ENCODE data around the gene TSNAXIP1.
A peak's percentile ranks its signal among the peaks of the same experiment; 100 is the strongest.

The TSNAXIP1 gene

GRCh38 chr16:67846320-67847063, 39.8 kb downstream of the TSNAXIP1 start, which contains the start of gene NUTF2:
TSS of gene NUTF2 (plus strand) at chr16:67846933. CDS start at chr16:67865131, 18,198 bp downstream.
- TF ChIP-seq NFIC (IDR thresholded peaks at IDR 0.05) (no peak), CEBPB (IDR thresholded peaks at IDR 0.05) (no peak), MAX (IDR thresholded peaks at IDR 0.05) (peak; percentile 69), EP300 (IDR thresholded peaks at IDR 0.05; ENCODE audit: borderline replicate concordance) (no peak; the same call in 1 of the 2 replicates), ZBTB7A (IDR thresholded peaks at IDR 0.05; ENCODE audit: low read depth) (peak; percentile 89), TEAD4 (IDR thresholded peaks at IDR 0.05) (0 out of 2 replicates have a peak, but pooled peaks have one; percentile 31), TCF12 (IDR thresholded peaks at IDR 0.05; ENCODE audit: low read depth) (peak; percentile 76; the same call in 1 of the 2 replicates), EGR1 (IDR thresholded peaks at IDR 0.05) (0 out of 2 replicates have a peak, but pooled peaks have one; percentile 59), FOXM1 (IDR thresholded peaks at IDR 0.05; ENCODE audit: borderline replicate concordance, low read depth) (no peak), YY1 (IDR thresholded peaks at IDR 0.05; ENCODE audit: low read depth) (peak; percentile 82), TAF1 (IDR thresholded peaks at IDR 0.05; ENCODE audit: low read depth) (peak; percentile 45), USF1 (IDR thresholded peaks at IDR 0.05) (0 out of 2 replicates have a peak, but pooled peaks have one; percentile 28)

- TF ChIP-seq REST (IDR thresholded peaks at IDR 0.05; ENCODE audit: low read depth) (no peak), MAX (IDR thresholded peaks at IDR 0.05) (0 out of 2 replicates have a peak, but pooled peaks have one; percentile 2), ZBTB7A (IDR thresholded peaks at IDR 0.05; ENCODE audit: low read depth) (peak; percentile 69; the same call in 1 of the 2 replicates), RAD21 (IDR thresholded peaks at IDR 0.05; ENCODE audit: low read depth) (no peak), TCF12 (IDR thresholded peaks at IDR 0.05; ENCODE audit: low read depth) (0 out of 2 replicates have a peak, but pooled peaks have one; percentile 8)
These were observed 40.6 kb downstream of the TSNAXIP1 start, which contains the start of gene CENPT for GRCh38 chr16:67847064-67847861. TSS of gene CENPT (minus strand) at chr16:67847693. CDS start at chr16:67833859, 13,834 bp downstream.

- TF ChIP-seq TAF1 (IDR thresholded peaks at IDR 0.05; ENCODE audit: low read depth) (no peak), FOXM1 (IDR thresholded peaks at IDR 0.05; ENCODE audit: borderline replicate concordance, low read depth) (no peak), RAD21 (IDR thresholded peaks at IDR 0.05; ENCODE audit: low read depth) (no peak)
These were observed 41.4 kb downstream of the TSNAXIP1 start for GRCh38 chr16:67848118-67848517.

GRCh38 chr16:67853670-67854069, 47.0 kb downstream of the TSNAXIP1 start:
- TF ChIP-seq CEBPB (IDR thresholded peaks at IDR 0.05) (no peak), CREB1 (IDR thresholded peaks at IDR 0.05; ENCODE audit: low read depth) (no peak), NFIC (IDR thresholded peaks at IDR 0.05) (no peak), YY1 (IDR thresholded peaks at IDR 0.05; ENCODE audit: low read depth) (no peak), ZBTB7A (IDR thresholded peaks at IDR 0.05; ENCODE audit: low read depth) (no peak), USF1 (IDR thresholded peaks at IDR 0.05) (no peak), EP300 (IDR thresholded peaks at IDR 0.05; ENCODE audit: borderline replicate concordance) (no peak), RAD21 (IDR thresholded peaks at IDR 0.05; ENCODE audit: low read depth) (no peak), MAX (IDR thresholded peaks at IDR 0.05) (no peak), EGR1 (IDR thresholded peaks at IDR 0.05) (no peak), TCF12 (IDR thresholded peaks at IDR 0.05; ENCODE audit: low read depth) (no peak), TEAD4 (IDR thresholded peaks at IDR 0.05) (no peak), REST (IDR thresholded peaks at IDR 0.05; ENCODE audit: low read depth) (no peak), TAF1 (IDR thresholded peaks at IDR 0.05; ENCODE audit: low read depth) (no peak), FOXM1 (IDR thresholded peaks at IDR 0.05; ENCODE audit: borderline replicate concordance, low read depth) (no peak)

- no peak for TF ChIP-seq TCF12 (IDR thresholded peaks at IDR 0.05; ENCODE audit: low read depth)
These were observed 49.1 kb downstream of the TSNAXIP1 start for GRCh38 chr16:67855789-67856188.

Measured in Ishikawa (cell line).